ENCODE data around the gene PROKR2. TPM values are rescaled to one million over a fixed set of nuclear protein-coding genes. Genes with fewer than 3 reads are reported as not detected.

Gene PROKR2
- total RNA-seq, 1 experiment from 2014 or later, result not detected

DNA sequence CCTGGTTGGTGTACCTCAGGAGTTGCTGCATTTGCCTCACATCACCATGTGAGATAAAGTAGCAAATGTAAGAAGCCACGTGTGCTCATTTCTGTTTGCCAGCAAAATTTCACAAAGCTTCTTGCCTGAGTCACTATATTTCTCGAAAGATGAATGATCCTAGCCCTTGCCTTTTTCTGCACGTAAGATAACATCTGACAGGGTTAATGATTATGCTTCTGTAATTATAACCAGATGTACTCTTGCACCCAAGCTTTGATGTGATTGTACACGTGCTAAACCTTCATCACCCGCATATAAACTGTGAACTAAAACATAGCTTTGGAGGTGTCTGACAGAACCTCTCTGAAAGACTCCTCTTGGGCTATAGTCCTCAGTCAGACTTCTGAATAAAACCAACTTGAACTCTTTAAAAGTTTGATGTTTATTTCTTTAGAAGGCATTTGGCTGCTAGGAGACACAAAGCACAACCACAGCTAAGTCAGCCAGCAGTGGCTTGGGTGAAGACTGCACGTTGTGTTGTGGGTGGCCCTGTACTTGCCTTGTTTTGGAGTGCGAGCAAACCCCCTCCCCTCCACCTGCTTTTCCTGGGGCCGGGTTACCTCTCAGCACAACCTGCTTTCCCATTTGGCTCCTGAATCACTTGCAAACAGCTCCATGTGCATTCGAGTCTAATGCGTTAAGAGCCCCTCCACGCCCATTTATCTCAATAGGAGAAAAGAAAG lies 19.3 kb downstream of the PROKR2 start:
- intact Hi-C loops (cut with micrococcal nuclease), result no loop called here

DNA sequence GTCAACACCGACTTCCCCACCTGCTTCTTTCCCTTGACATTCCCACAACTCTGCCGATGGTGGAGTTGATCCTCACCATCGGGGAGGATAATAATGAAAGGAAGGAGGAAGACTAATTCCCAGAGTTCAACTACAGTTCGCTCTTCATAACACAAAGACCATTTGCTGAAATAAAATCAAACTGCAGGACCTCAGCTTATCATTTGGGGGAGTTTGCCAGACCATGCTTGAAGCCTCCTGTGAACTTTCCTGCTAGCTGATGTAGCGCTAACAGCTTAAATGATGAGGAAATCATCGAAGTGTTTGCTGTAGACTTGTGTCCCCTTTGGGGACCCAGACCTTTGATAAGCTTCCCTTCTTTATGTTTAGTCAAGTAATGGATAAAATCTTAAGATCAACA lies 26.2 kb downstream of the PROKR2 start:
- H3K4me1 ChIP-seq (ENCODE audit: insufficient read depth, low read length), result no peaks in the 10 kb centered on the region
- H3K4me3 ChIP-seq (ENCODE audit: low read length), result no peak overlapping the region
- no peak overlapping the region for H3K27ac ChIP-seq (ENCODE audit: low read length)
- no TSS peak for BruUV-seq (replicated peaks)
- intact Hi-C loops (cut with micrococcal nuclease), result no loop called here
- H3K9ac ChIP-seq (ENCODE audit: low read length), result no peak overlapping the region
- no peaks in the 10 kb centered on the region for H3K79me2 ChIP-seq (ENCODE audit: low read length)
- CTCF ChIA-PET, result no interaction called here
- H3K4me2 ChIP-seq (ENCODE audit: low read length), result no peak overlapping the region
- POLR2A ChIA-PET (ENCODE audit: unreplicated experiment), result no interaction called here
- peaks cover 78% of the 10 kb centered on the region for H3K27me3 ChIP-seq (ENCODE audit: low read length)
- no peaks in the 10 kb centered on the region for H3K9me2 ChIP-seq (replicated peaks; ENCODE audit: low read length)
- no peaks in the 10 kb centered on the region for H4K20me1 ChIP-seq (ENCODE audit: low read length)
- TF ChIP-seq EZH2 (IDR thresholded peaks at IDR 0.05; ENCODE audit: low read length, unreplicated experiment), result no peak
- TF ChIP-seq EZH2phosphoT487 (IDR thresholded peaks at IDR 0.05; ENCODE audit: borderline replicate concordance, low read length), result no peak
- TF ChIP-seq, protein P1, sequence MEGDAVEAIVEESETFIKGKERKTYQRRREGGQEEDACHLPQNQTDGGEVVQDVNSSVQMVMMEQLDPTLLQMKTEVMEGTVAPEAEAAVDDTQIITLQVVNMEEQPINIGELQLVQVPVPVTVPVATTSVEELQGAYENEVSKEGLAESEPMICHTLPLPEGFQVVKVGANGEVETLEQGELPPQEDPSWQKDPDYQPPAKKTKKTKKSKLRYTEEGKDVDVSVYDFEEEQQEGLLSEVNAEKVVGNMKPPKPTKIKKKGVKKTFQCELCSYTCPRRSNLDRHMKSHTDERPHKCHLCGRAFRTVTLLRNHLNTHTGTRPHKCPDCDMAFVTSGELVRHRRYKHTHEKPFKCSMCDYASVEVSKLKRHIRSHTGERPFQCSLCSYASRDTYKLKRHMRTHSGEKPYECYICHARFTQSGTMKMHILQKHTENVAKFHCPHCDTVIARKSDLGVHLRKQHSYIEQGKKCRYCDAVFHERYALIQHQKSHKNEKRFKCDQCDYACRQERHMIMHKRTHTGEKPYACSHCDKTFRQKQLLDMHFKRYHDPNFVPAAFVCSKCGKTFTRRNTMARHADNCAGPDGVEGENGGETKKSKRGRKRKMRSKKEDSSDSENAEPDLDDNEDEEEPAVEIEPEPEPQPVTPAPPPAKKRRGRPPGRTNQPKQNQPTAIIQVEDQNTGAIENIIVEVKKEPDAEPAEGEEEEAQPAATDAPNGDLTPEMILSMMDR (conservative IDR thresholded peaks at IDR 0.05; ENCODE audit: low read depth, low read length), result no peak
- ATAC-seq (no peak), DNase-seq (no peak)
- no peak overlapping the region for H2AFZ ChIP-seq (ENCODE audit: low read length)
- no peaks in the 10 kb centered on the region for H3F3A ChIP-seq (ENCODE audit: low read length, unreplicated experiment)
- H3K36me3 ChIP-seq (ENCODE audit: low read depth, low read length), result no peaks in the 10 kb centered on the region
- no peaks in the 10 kb centered on the region for H3K9me3 ChIP-seq (ENCODE audit: low read length)

More for the DNA sequence above, 19.3 kb downstream of the PROKR2 start:
- Histone ChIP-seq H3K9me3 (ENCODE audit: low read length) (no peaks in the 10 kb centered on the region), H3K27me3 (ENCODE audit: low read length) (peaks cover 97% of the 10 kb centered on the region), H3K4me1 (ENCODE audit: insufficient read depth, low read length) (no peaks in the 10 kb centered on the region), H3K36me3 (ENCODE audit: low read depth, low read length) (no peaks in the 10 kb centered on the region), H3F3A (ENCODE audit: low read length, unreplicated experiment) (no peaks in the 10 kb centered on the region), H3K9me2 (replicated peaks; ENCODE audit: low read length) (no peaks in the 10 kb centered on the region), H3K9ac (ENCODE audit: low read length) (no peak overlapping the region), H3K27ac (ENCODE audit: low read length) (no peak overlapping the region), H3K79me2 (ENCODE audit: low read length) (no peaks in the 10 kb centered on the region), H3K4me2 (ENCODE audit: low read length) (no peak overlapping the region), H4K20me1 (ENCODE audit: low read length) (no peaks in the 10 kb centered on the region), H3K4me3 (ENCODE audit: low read length) (no peak overlapping the region), H2AFZ (ENCODE audit: low read length) (no peak overlapping the region)
- no peak for TF ChIP-seq EZH2 (IDR thresholded peaks at IDR 0.05; ENCODE audit: low read length, unreplicated experiment)
- TF ChIP-seq, protein P1 (conservative IDR thresholded peaks at IDR 0.05; ENCODE audit: low read depth, low read length), result no peak
- no peak for TF ChIP-seq EZH2phosphoT487 (IDR thresholded peaks at IDR 0.05; ENCODE audit: borderline replicate concordance, low read length)
- no peak for DNase-seq
- CTCF ChIA-PET, result no interaction called here
- no TSS peak for BruUV-seq (replicated peaks)
- POLR2A ChIA-PET (ENCODE audit: unreplicated experiment), result no interaction called here
- ATAC-seq, result no peak

DNA sequence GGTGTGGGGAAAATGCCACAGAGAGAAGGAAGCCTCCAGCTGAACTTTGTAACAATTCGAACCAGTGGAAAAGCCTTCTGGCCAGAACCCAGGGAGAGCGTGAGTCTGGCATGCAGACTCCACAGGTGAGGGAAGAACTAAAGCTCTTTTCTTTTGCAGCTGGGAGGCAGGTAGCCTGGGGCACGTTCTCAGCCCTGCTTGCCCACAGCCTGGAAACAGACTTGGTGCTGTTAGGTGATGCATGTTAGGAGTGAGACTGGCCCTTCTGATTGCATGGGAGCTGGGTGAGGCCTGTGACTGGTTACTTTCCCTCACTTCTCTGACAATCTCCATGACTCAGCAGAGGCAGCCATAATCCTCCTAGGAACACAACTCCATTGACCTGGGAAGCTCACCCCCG lies 34.2 kb downstream of the PROKR2 start:
- POLR2A ChIA-PET (ENCODE audit: unreplicated experiment), result interaction anchor here (0.6 kb wide), 1 partner anchor 38 kb away, joined by 4 read pairs; no protein-coding TSS in a partner anchor
- Histone ChIP-seq H3K27me3 (ENCODE audit: low read length) (peaks cover 67% of the 10 kb centered on the region), H3K79me2 (ENCODE audit: low read length) (no peaks in the 10 kb centered on the region), H3K9ac (ENCODE audit: low read length) (no peak overlapping the region), H3K4me1 (ENCODE audit: insufficient read depth, low read length) (no peaks in the 10 kb centered on the region), H3K4me2 (ENCODE audit: low read length) (no peak overlapping the region), H3K9me2 (replicated peaks; ENCODE audit: low read length) (no peaks in the 10 kb centered on the region), H4K20me1 (ENCODE audit: low read length) (no peaks in the 10 kb centered on the region), H3K36me3 (ENCODE audit: low read depth, low read length) (no peaks in the 10 kb centered on the region), H3K27ac (ENCODE audit: low read length) (no peak overlapping the region), H3K4me3 (ENCODE audit: low read length) (no peak overlapping the region), H3F3A (ENCODE audit: low read length, unreplicated experiment) (no peaks in the 10 kb centered on the region), H2AFZ (ENCODE audit: low read length) (no peak overlapping the region), H3K9me3 (ENCODE audit: low read length) (no peaks in the 10 kb centered on the region)
- DNase-seq (no peak), ATAC-seq (no peak)
- intact Hi-C loops (cut with micrococcal nuclease), result no loop called here
- BruUV-seq (replicated peaks), result no TSS peak
- CTCF ChIA-PET, result no interaction called here
- no peak for TF ChIP-seq EZH2 (IDR thresholded peaks at IDR 0.05; ENCODE audit: low read length, unreplicated experiment)
- TF ChIP-seq, protein P1 (conservative IDR thresholded peaks at IDR 0.05; ENCODE audit: low read depth, low read length), result no peak
- no peak for TF ChIP-seq EZH2phosphoT487 (IDR thresholded peaks at IDR 0.05; ENCODE audit: borderline replicate concordance, low read length)
